ENCODE measurements around the gene SLC25A6.
"Not testable (repeated sequence)": the region's sequence is repeated elsewhere in the genome, so short reads cannot be mapped to it uniquely, and the experiment has no call there.

SLC25A6 gene

DNA sequence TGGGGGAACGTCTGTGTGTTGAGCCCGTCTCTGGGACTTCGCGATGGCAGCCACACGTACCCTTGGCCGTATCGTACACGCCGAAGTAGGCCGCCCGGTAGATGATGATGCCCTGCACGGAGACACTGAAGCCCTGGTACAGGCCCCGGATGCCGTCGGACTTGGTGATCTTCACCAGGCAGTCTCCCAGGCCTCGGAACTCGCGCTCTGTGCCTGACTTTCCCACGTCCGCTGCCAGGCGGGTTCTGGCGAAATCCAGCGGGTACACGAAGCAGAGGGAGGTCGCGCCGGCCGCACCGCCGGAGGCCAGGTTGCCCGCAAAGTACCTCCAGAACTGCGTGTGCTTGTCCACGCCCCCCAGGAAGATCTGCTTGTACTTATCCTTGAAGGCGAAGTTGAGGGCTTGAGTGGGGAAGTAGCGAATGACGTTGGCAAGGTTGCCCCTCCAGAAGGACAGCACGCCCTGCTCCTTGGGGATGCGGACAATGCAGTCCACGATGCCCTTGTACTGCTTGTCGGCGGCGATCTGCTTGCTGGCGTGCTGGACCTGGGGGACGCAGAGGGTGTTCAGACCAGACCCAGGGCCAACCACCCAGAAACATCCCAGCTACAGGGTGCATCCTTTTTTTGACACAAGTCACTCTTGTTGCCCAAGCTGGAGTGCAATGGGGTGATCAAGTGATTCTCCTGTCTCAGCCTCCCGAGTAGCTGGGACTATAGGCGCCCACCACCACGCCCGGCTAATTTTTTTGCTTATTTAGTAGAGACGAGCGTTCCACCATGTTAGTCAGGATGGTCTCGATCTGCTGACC, 2.5 kb downstream of the SLC25A6 start:
- DNase-seq: no peak

DNA sequence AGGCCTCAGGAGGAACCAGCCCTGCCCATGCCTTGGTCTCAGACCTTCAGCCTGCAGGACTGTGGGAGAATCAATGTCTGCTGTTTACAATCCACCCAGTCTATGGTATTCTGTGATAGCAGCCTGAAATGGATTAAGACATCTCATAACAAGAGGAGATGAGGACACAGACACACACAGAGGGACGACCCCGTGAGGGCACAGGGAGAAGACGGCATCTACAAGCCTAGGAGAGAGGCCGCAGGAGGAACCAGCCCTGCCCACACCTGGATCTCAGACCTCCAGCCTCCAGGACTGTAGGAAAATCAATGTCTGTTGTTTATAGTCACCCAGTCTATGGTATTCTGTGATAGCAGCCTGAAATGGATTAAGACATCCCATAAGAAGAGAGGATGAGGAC, 3.3 kb downstream of the SLC25A6 start:
- DNase-seq: no peak

DNA sequence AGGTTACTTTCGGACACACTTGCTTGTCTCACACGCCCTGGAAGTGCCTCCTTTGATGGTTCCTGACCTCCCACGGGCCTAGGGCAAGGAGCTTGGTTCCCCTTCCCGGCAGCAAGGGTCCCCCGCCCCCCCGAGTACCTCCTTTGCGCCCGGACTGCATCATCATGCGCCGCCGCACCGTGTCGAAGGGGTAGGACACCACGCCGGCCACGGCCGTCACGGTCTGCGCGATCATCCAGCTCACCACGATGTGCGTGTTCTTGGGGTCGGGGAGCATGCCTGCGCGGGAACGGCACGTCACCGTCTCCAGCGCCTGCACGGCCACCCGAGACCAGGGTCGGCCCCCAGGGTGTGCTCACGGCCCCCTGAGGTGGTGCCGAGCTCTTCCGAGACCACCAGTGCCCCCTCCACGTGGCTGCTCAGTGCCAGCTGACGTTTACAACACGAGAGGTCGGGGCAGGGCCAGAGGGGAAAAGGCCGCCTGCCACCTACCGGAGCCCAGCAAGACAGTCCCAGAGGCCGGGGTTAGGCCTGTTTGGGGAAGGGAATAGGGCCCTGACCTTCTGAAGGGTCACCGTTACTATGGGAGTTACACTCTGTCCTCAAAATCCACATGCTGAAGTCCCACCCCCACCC, 4.7 kb downstream of the SLC25A6 start:
- DNase-seq: no peak

DNA sequence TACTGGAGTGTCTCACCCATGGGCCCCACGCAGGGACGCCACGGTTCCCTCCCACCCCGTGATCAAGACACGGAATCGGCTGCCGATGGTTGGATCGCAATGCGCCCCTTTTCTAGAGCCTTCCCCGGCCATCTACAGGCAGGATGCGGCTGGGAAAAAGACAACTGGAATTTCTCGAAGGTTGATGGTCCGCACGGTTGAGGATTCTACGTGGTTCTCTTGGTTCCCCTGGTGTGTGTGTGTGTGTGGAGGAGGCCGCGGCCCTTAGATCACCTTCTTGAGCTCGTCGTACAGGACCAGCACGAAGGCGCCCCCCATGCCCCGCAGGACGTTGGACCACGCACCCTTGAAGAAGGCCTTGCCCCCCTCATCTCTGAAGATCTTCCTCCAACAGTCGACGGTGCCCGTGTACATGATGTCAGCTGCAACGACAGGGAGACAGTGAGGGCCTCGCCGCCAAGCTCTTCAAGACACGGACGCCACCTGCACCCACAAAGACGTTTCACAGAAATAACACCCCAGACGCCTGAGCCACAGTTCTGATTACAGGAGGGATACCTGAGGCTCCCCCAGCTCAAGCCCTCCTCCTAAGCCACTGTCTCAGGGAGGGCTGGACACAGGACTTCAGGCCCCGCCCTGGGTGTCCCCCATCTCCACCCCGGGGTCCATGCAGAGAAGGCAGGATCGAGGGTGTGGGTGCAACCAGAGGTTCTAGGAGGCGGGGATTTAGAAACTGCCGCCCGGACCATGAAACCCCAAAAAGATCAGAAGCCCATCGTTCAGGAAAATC, 5.4 kb downstream of the SLC25A6 start:
- no peak for DNase-seq

DNA sequence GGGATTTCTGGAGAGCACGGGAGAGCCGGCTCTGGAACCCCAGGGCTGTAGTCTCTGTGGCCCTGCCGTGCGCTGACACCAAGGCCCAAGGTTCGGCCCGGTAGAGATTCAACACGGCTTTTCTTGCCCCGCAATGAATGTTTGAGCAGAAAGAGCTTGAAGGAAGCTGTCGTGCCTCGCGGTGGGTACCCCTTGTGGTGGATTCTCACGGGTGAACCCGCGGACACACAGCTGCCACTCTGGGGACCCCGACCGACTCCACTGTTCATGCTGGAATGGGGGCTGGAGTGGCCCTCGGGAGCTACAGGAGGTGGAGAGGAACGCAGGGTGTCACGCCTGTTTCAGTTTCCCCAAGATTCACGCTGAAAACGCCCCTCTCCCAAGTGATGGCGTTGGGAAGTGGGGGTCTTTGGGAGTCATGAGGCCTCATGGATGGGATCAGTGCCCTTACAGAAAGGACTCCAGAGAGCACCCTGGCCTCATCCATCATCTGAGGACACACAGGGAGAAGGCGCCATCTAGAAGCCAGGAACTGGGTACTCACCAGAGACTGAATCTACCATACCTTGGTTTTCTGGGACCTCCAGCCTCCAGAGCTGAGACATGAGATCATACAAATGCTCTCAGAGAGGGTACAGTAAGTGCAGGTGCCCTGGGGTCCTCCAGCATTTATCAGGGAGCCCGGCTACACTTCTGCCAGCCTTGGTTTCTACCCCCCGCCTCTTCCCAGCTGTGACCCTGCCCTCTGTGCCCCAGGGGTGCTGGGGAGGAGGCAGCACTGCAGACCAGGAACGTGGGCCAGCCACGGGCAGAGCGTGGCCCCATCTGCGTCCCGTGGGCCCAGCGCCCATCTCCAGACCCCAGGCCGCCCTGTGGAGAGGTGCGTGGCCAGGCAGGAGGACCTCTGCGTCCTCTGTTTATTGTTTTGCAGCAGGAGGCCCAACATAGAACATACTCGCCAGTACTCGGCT, 6.4 kb downstream of the SLC25A6 start:
- no peak for DNase-seq

DNA sequence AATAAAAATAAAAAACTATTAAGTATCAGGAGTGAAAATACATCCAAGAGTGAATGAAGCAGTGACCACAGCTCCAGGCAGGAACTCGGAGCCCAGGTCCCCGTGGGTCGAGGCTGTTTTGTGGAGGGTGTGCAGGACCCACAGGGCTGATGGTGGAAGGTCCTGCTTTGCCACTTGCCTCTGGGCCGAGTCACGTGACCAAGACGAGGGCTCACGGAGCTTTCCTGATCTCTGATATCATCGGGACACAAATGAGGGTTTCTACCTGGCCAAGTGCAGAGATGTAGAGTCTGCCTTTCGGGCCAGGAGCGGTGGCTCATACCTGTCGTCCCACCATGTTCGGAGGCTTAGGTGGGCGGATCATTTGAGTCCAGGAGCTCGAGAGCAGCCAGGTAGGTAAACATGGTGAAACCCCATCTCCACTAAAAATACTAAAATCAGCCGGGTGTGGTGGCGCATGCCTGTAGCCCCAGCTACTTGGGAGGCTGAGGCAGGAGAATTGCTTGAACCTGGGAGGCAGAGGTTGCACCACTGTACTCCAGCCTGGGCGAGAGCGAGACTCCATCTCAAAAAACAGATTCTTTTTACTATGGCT, 7.2 kb downstream of the SLC25A6 start:
- no peak for DNase-seq

DNA sequence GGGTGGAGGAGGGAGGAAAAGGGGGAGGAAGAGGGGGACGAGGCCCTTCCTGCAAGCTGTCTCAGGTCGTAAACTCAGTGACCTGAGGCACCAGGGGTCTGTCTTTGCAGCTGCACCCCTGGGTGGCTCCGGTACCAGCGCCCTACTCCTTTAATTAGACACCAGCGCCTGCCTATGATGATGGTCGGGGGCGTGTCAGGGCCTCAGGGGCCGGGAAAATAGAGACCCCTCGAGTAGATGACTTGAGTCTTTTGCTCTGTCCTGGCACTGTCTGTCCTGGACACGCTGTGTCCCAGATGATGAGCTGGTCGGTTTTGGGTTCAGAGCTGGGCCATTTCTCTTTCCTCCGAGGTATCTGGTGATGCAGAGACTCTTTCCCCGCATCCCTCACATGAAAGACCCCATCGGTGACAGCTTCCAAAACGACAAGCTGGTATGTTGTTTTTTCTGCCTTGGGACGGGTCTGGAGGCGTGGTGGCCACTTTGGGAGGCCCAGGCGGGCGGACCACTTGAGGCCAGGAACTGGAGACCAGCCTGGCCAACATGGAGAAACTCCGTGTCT, 11.2 kb downstream of the SLC25A6 start:
- no peak for DNase-seq

DNA sequence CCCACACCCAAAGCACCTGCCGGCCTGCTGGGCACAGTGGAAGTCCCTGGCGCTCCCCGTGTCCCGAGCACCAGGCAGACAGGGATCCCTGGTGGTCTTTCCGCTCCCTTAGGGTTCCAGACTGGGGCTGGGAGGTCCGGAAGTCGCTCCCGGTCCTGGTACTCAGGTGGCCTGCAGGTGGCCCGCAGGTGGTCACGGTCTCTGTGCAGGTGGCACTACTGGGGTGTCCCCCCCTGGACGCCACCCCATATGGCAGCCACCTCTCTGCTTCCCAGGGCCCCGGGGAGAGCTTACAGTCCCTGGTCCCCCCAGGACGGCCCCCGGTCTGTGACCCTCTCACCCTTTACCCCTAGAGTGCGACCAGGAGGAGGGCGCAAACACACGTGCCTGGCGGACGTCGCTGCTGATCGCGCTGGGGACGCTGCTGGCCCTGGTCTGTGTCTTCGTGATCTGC, 13.6 kb downstream of the SLC25A6 start:
- no peak for DNase-seq

DNA sequence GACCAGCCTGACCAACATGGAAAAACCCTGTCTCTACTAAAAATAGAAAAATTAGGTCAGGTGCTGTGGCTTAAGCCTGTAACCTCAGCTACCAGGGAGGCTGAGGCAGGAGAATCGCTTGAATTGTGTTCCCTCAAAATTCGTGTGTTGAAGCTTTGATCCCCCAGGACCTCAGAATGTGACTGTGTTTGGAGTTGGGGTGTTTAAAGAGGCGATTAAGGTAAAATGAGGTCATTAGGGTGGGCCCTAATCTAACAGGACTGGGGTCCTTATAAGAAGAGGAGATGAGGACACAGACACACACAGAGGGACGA, 23.6 kb downstream of the SLC25A6 start:
- DNase-seq: no peak

DNA sequence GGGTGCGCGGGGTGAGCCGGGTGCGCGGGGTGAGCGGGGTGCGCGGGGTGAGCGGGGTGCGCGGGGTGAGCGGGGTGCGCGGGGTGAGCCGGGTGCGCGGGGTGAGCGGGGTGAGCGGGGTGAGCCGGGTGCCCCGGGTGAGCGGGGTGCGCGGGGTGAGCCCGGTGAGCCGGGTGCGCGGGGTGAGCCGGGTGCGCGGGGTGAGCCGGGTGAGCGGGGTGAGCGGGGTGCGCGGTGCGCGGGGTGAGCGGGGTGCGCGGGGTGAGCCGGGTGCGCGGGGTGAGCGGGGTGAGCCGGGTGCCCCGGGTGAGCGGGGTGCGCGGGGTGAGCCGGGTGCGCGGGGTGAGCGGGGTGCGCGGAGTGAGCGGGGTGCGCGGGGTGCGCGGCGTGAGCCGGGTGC, 25.6 kb downstream of the SLC25A6 start:
- not testable (repeated sequence) for DNase-seq

DNA sequence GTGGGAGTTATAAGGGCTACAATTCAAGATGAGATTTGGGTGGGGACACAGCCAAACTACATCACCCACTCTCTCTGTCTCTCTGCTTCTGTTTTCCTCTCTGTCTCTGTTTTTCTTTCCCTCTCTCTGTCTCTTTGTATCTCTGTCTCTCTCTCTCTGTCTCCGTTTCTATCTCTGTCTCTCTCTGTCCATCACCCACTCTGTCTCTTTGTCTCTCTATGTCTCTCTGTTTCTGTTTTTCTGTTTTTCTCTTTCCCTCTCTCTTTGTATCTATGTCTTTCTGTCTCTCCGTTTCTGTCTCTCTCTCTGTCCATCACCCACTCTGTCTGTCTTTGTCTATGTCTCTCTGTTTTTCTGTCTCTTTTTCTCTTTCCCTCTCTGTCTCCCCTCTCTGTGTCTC, 30.0 kb downstream of the SLC25A6 start:
- DNase-seq: no peak

DNA sequence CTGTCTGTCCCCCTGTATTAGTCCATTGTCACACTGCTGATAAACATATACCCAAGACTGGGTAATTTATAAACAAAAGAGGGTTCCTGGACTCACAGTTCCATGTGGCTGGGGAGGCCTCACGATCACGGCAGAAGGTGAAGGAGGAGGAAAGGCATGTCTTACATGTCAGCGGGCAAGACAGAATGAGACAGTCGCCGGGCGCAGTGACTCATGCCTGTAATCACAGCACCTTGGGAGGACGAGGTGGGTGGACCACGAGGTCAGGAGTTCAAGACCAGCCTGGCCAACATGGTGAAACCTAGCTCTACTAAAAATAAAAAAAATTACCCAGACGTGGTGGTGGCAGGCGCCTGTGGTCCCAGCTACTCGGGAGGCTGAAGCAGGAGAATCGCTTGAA, 30.6 kb downstream of the SLC25A6 start:
- no peak for DNase-seq

DNA sequence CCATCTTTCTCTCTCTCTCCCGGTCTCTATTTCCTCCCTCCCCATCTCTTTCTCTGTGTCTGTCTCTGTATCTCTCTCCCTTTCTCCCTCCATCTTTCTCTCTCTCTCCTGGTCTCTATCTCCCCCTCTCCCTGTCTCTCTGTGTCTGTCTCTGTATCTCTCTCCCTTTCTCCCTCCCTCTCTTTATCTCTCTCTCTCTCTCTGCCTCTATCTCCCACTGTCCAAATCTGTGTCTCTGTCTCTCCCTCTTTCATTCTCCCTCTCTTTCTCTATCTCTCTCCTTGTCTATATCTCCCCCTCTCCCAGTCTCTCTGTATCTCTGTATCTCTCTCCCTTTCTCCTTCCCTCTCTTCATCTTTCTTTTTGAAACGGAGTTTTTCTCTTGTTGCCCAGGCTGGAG, 31.7 kb downstream of the SLC25A6 start:
- DNase-seq: no peak

DNA sequence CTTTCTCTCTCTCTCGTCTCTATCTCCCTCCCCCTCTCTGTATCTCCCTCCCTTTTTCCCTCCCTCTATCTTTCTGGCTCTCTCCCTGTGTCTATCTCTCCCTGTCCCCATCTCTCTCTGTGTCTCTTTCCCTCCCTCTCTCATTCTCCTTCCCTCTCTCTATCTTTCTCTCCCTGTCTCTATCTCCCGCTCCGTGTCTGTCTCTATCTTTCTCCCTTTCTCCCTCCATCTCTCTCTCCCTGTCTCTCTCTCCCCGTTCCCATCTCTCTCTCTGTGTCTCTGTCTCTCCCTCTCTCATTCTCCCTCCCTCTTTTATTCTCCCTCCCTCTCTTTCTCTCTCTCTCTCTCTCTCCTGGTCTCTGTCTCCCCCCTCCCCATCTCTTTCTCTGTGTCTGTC, 32.4 kb downstream of the SLC25A6 start:
- no peak for DNase-seq

DNA sequence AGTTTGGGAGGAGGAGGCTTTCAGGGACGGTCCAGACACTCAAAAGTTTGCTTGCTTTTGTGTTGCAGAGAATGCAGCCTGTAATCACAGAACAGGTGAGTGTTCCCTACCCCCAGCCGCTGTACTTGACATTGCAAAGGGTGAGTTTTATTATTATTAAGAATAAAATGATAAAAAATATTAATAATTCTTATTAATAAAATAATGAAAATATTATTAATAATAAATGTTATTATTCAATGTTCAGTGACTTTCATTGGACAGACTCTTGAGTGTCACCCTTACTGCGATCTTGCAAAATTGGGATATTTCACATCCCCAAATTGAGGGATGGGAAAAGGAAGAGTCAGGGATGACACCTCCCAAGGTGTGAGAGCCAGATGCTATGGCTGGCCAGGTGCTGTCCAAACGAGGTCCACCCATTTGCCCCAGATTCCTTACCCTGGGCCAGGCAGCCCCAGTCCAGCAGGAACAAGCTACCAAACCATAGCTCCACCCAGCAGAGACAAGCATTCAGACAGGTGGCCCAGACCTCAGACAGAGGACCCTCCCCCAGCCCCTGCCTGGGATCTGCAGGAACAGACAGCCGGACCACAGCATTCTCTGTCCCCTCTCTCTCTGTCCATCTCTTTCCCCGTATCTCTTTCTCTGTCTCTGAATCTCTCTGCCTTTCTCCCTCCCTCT, 33.0 kb downstream of the SLC25A6 start:
- no peak for DNase-seq

DNA sequence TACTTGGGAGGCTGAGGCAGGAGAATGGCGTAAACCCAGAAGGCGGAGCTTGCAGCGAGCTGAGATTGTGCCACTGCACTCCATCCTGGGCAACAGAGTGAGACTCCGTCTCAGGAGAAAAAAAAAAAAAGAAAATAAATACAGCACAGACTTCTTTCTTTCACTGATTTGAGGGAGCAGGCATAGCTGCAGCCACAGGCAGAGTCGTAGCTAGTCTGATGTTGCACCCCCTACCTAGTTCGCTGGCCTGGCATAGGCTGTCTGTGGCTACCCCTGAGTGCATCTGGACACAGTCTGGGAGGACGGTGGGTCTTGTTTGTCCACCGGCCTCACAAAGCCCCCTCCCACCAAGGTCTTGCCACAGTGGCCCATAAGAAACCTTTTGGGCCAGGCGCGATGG, 33.9 kb downstream of the SLC25A6 start:
- no peak for DNase-seq

DNA sequence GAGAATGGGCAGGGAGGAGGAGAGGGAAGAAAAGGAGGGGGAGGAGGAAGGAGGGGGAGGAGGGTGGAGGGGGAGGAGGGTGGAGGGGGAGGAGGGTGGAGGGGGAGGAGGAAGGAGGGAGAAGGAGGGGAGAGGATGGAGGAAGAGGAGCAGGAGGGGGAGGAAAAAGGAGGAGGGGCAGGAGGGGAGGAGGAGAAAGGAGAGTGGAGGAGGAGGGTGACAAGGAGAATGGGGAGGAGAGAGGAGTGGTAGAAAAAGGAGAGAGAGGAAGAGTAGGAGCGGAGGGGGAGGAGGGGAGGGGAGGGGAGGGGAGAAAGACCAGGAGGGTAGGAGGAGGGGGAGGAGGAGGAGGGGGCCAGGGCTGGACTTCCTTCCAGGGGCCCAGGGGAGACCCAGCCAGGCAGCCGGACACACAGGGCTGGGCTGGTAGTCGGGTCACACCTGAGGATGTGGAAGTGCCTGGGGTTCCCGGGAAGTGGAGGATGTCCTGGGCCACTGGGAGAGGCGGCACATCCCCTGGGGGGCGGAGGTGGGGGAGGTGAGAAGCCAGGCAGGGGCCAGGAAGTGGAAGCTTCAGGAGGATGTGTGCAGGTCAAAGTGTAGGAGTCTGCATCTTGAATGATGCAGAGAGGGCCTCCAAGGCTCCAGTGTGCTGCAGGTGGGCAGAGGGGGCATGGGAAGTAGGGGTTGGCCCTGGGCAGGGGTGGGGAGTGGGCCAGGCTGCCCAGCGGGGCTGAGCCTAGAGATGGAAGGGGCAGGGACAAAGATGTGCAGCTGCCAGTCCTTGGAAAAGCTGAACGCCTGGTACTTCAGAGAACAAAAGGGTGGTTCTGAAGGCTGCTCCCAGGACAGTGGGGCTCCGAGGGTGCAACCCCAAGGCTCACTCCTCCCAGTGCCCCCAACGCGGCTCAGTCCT, 36.5 kb downstream of the SLC25A6 start:
- no peak for DNase-seq

DNA sequence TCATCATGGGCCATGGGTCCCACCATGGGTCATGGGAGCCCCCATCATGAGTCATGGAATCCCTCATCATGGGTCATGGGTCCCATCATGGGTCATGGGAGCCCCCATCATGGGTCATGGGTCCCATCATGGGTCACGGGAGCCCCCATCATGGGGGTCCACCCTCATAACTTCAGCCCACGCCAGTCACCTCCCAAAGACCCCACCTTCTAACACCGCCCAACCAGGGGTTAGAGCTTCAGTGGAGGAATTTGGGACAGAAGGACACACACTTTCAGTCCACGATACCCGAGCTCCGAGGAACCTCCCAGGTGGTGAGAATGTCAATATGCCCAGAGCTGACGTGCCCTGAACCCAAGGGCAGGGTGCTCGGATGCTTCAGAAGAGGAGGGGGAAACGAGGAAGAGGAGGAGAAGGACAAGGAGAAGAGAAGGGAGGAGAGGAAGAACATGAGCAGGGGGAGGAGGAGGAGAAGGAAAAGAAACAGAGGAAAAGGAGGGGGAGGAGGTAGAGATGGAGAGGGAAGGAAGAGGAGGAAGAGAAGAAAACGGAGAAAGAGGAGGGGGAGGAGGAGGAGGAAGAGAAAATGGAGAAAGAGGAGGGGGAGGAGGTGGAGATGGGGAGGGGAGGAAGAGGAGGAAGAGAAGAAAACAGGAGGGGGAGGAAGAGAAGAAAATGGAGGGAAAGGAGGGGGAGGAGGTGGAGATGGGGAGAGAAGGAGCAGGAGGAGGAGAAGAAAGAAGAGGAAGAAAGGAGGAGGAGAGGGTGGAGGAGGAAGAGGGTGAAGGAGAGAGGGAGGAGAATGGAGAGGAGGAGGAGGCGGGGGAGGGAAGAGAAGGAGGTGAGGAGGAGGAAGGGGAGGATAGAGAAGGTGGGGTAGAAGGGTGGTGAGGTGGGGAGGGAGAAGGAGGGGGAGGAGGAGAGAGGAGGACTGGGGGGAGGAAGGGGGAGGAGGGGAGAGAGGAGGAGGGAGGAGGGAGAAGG, 37.6 kb downstream of the SLC25A6 start:
- no peak for DNase-seq
